Transverse colon (tissue), 4 donors: ENCODE results near the gene KREMEN1. TPM values are rescaled to one million over a fixed set of nuclear protein-coding genes. Genes with fewer than 3 reads are reported as not detected.

Source experiments
- DNase-seq: peaks from one replicate; pipeline ENCODE4 v3.0.0-alpha.2; 2019
- H3K27ac ChIP-seq, 4 donors: fragments of 200-600 bp; sonication (generic); 2 replicates each; pipeline ENCODE4 v1.5.1; 2016 to 2018; ENCODE audit warnings: inconsistent platforms in 4 of 4
- H3K27me3 ChIP-seq: fragments of 200-600 bp; sonication (generic); 2 replicates; pipeline ENCODE4 v1.5.1; 2017; ENCODE audit warnings: inconsistent platforms
- H3K36me3 ChIP-seq, 4 donors: fragments of 200-600 bp; sonication (generic); 2 replicates each; pipeline ENCODE4 v1.5.1; 2017 to 2019; ENCODE audit warnings: inconsistent platforms in 4 of 4
- H3K4me1 ChIP-seq, 4 donors: fragments of 200-600 bp; sonication (generic); 2 replicates each; pipeline ENCODE4 v1.5.1; 2017 to 2020; ENCODE audit warnings: inconsistent platforms in 4 of 4
- H3K4me3 ChIP-seq, 4 donors: fragments of 200-600 bp; sonication (generic); 1 replicate in 1 of 4; 2 replicates in 3 of 4; pipeline versions ENCODE4 v1.5.1 to v1.6.1; 2017 to 2019; ENCODE audit warnings: inconsistent platforms in 4 of 4
- H3K9me3 ChIP-seq, 2 donors: fragments of 200-600 bp; sonication (generic); 2 replicates each; pipeline ENCODE4 v1.5.1; 2017 to 2019; ENCODE audit warnings: inconsistent platforms in 2 of 2
- CTCF ChIP-seq, 5 experiments: fragments of 200-600 bp in 3 of 5; fragments of 450-650 bp in 2 of 5; sonication (generic) in 3 of 5; IDR thresholded peaks; 1 replicate in 2 of 5; 2 replicates in 3 of 5; pipeline ENCODE4 v1.5.1; 2016 to 2017; ENCODE audit warnings: antibody characterized with exemption in 5 of 5, inconsistent platforms in 3 of 5, mild to moderate bottlenecking in 2 of 5, moderate library complexity in 1 of 5
- EP300 ChIP-seq: sonication (generic); formaldehyde crosslinking; IDR thresholded peaks from one replicate; pipeline ENCODE4 v1.6.1; 2017; ENCODE audit warnings: antibody characterized with exemption, low read depth
- POLR2A ChIP-seq: fragments of 450-650 bp; IDR thresholded peaks from one replicate; pipeline ENCODE4 v1.6.1; 2016; ENCODE audit warnings: antibody characterized with exemption, mild to moderate bottlenecking, moderate library complexity
- POLR2AphosphoS5 ChIP-seq, 3 donors: sonication (generic); formaldehyde crosslinking; IDR thresholded peaks; one replicate each; pipeline ENCODE4 v1.6.1; 2016; ENCODE audit warnings: antibody characterized with exemption in 3 of 3
- WGBS, 2 donors: methylation state at CpG; one replicate each; pipeline ENCODE4 v1.1.5; 2018; ENCODE audit warnings: low coverage in 1 of 2; 5-methylcytosine and 5-hydroxymethylcytosine counted together
- in situ Hi-C, 4 donors: fragments of 200-750 bp; cut with MboI; loops; one replicate each; pipeline versions ENCODE4 v1.15.0 to v1.15.1; 2017; ENCODE audit warnings: low sequenced_read_pairs in 3 of 4, low pct_ligation_motif_present in 1 of 4, low pct_unique_long_range_greater_than_20kb in 1 of 4
- intact Hi-C: fragments of 100-400 bp; cut with DNase I; formaldehyde crosslinking; loops from one replicate; pipeline ENCODE4 v1.15.1; 2023; ENCODE audit warnings: low total_unique reads
- total RNA-seq, 4 donors: library from RNA; depleted of rRNA; stranded (reverse); fragments of >200 nt; gene quantifications; one replicate each; pipeline ENCODE4 v1.1.0, GENCODE V29; 2016

The KREMEN1 gene
- total RNA-seq, 4 donors from 2014 or later = 5.2 to 39.2 (median 20.1) TPM

- no peaks in the 10 kb centered on the region for H3K9me3 ChIP-seq
- intact Hi-C loops = loop anchor here (5.0 kb wide), 1 partner anchor 1116 kb away; no protein-coding TSS in a partner anchor
- no peaks in the 10 kb centered on the region for H3K27me3 ChIP-seq
- no peaks in the 10 kb centered on the region for H3K4me1 ChIP-seq
- H3K36me3 ChIP-seq = no peaks in the 10 kb centered on the region
- no peak for DNase-seq
- H3K4me3 ChIP-seq = no peak overlapping the region
- 87% methylated on average over 1 of the region's 1 CpG; no CpG with 5 or more reads in 1 of the 2 donors for WGBS, 2 donors
- no peak overlapping the region for H3K27ac ChIP-seq
- TF ChIP-seq CTCF (IDR thresholded peaks at IDR 0.05) = no peak
- no peak for TF ChIP-seq POLR2A
- no peak for TF ChIP-seq EP300
- TF ChIP-seq POLR2AphosphoS5 (IDR thresholded peaks at IDR 0.05) = no peak
- in situ Hi-C loops = no loop called here
These were observed 30.3 kb downstream of the KREMEN1 start for GRCh38 chr22:29103121-29103520.

- Histone ChIP-seq H3K4me3 (no peak overlapping the region), H3K27ac (no peak overlapping the region), H3K9me3 (no peaks in the 10 kb centered on the region), H3K36me3 (no peaks in the 10 kb centered on the region), H3K27me3 (no peaks in the 10 kb centered on the region), H3K4me1 (peaks cover 0 to 12% (median 5%) of the 10 kb centered on the region in 4 donors)
- DNase-seq = no peak
- in situ Hi-C loops = no loop called here
- intact Hi-C loops = no loop called here
- TF ChIP-seq EP300 = no peak
- no peak for TF ChIP-seq POLR2AphosphoS5 (IDR thresholded peaks at IDR 0.05)
- TF ChIP-seq CTCF (IDR thresholded peaks at IDR 0.05) = no peak
- TF ChIP-seq POLR2A = no peak
- WGBS, 2 donors = 71 to 77% methylated on average over 1 to 2 of the region's 2 CpGs
These were observed 32.6 kb downstream of the KREMEN1 start for GRCh38 chr22:29105468-29105867.

- Histone ChIP-seq H3K9me3 (no peaks in the 10 kb centered on the region), H3K27me3 (no peaks in the 10 kb centered on the region), H3K36me3 (no peaks in the 10 kb centered on the region), H3K4me1 (peaks cover 0 to 12% (median 5%) of the 10 kb centered on the region in 4 donors), H3K4me3 (no peak overlapping the region), H3K27ac (no peak overlapping the region)
- TF ChIP-seq EP300 = no peak
- no peak for TF ChIP-seq POLR2A
- no peak for TF ChIP-seq CTCF (IDR thresholded peaks at IDR 0.05)
- no peak for TF ChIP-seq POLR2AphosphoS5 (IDR thresholded peaks at IDR 0.05)
- DNase-seq = no peak
- intact Hi-C loops = no loop called here
- WGBS, 2 donors = 59 to 69% methylated on average over 2 to 4 of the region's 4 CpGs
- in situ Hi-C loops = no loop called here
These were observed 34.0 kb downstream of the KREMEN1 start for GRCh38 chr22:29106839-29107238.

- 100% methylated on average over 5 of the region's 5 CpGs; no CpG with 5 or more reads in 1 of the 2 donors for WGBS, 2 donors
- no peak for DNase-seq
- in situ Hi-C loops (no loop called here), intact Hi-C loops (no loop called here)
- no peak overlapping the region for H3K4me3 ChIP-seq
- H3K4me1 ChIP-seq = peaks cover 0 to 12% (median 5%) of the 10 kb centered on the region in 4 donors
- no peak overlapping the region for H3K27ac ChIP-seq
- H3K9me3 ChIP-seq = no peaks in the 10 kb centered on the region
- H3K27me3 ChIP-seq = no peaks in the 10 kb centered on the region
- no peaks in the 10 kb centered on the region for H3K36me3 ChIP-seq
- TF ChIP-seq EP300 (no peak), POLR2A (no peak), CTCF (IDR thresholded peaks at IDR 0.05) (no peak), POLR2AphosphoS5 (IDR thresholded peaks at IDR 0.05) (no peak)
These were observed 35.3 kb downstream of the KREMEN1 start for GRCh38 chr22:29108137-29108536.
